ENCODE data around the gene KLHDC10.
A peak's percentile ranks its signal among the peaks of the same experiment; 100 is the strongest.
"Not testable (repeated sequence)": the region's sequence is repeated elsewhere in the genome, so short reads cannot be mapped to it uniquely, and the experiment has no call there.

KLHDC10 gene

DNA sequence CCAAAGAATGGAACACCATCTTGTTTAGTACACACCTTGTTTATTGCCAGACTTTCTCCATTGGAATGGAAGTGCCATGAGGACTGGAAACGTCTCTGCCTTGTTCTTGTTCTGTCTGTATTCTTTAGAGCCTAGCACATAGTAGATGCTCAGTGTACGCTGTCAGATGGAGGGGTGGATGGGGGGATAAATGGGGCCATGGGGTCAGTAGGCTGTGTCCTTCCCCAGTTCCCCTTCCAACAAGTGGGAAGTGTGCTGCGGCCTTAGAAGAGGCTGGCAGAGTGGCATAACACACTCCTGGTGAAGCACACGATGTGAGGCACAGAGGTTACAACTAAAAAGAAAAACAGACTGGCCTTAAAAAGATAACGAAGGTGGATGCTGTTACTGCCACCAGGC, 73.0 kb downstream of the KLHDC10 start:
- no peak for DNase-seq

DNA sequence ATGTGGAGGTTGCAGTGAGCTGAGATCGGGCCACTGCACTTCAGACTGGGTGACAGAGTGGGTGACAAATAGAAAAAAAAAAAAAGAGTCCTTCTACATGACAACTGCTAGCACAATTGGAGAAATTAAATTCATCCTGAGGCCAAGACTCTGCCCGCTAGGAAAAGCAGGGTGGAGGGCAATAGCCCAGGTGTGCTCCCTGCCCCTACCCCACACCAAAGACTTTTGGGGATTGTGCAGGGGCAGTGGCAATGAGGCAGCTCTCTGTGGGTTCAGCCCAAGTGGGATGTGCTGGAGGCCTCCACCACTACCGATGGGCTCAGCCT, 73.6 kb downstream of the KLHDC10 start:
- no peak for DNase-seq

DNA sequence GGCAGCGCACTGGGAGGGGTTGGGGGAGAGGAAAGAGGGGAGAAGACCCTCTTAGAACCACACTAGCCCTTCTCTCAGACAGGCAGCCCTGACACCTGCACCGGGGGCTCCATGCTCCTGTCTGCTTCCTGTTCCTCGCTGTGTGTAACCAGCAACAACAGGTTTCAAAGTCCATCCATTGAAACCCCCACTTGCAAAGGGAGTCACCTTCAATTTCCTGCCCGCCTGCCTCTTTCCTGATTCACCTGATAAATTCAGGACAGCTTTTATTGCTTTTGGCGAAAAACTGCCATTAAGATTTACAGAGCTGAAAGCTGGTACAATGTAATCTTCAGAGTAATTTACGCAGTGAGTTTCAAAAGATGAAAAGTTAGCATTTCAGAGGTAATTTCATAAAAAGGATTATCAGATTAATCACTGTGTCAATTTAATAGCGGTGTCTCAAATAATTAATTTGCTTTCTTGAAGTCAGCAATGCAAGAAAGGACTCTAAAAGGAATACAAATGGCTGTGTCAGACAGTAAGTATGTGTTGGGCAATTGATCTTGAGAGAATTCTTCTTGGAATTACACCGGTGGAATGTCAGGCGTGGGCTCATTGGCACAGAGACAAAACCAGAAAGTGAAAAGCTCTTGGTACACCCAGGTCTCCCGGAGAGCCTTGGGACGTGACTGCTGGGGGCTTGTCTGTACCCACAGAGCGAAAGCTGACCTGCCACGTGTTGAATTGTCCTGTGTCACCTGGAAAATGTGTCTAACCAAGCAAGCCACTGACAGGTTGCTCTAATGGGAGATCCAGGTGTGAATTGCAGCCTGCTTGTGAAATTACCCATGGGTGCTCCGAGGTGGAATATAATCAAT, 74.2 kb downstream of the KLHDC10 start:
- no peak for DNase-seq

GRCh38 chr7:130145424-130146100, 75.2 kb downstream of the KLHDC10 start:
- no peak for DNase-seq

DNA sequence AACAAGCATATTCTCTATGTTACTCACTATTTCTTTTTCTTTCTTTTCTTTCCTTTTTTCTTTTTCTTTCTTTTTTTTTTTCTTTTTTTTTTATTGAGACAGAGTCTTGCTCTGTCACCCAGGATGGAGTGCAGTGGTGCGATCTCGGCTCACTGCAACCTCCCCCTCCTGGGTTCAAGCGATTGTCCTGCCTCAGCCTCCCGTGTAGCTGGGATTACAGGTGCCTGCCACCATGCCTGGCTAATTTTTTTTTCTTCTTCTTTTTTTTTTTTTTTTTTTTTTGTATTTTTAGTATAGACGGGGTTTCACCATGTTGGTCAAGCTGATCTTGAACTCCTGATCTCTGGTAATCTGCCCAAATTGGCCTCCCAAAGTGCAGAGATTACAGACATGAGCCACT, 75.8 kb downstream of the KLHDC10 start:
- DNase-seq, result not testable (repeated sequence)

- DNase-seq, result no peak
Measured at GRCh38 chr7:130146693-130147405, 76.5 kb downstream of the KLHDC10 start.

DNA sequence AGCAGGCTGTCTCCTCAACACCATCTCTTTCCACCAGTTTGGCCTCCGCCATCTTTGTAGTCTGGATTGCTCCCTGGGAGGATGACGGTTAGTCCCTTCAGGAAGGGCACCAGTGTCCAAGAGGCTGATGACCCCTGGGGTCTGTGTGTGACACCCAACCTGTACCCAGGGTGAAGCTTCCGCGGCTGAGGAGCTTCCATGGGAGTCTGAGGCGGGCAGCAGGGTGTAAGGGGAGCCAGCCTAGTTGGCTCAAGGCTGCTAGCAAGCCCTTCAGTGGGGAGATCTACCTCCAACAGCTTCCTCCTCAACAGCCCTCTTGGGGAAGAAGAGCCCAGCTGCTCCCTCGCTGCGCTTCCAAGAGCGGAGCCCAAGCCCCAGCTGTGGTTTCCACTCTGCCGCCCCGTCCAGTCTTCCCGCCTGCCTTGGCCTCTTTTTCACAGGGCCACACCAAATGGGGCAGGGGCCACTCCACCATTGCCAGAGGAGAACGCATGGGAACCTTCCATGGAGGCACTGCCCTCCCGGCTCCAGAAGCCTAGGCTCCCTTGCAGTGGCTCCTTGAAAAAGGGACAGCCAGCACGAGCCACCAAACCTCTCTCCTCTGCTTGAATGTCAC, 77.5 kb downstream of the KLHDC10 start:
- no peak for DNase-seq

DNA sequence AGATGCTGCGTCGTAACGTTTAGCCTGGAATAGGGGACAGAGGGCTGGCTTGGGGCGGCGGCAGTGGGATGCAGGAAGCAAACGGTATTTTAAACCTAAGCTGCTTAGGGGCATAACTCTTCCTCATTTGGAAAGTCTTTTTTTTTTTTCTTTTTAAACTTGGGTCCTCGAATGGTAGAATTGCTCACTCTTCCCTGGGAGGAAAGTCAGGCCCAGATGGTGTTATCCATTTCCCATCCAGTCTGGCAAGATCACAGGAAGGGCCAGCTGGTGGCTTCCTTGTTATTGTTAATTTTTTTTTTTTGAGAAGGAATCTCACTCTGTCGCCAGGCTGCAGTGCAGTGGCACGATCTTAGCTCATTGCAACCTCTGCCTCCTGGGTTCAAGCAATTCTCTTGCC, 78.2 kb downstream of the KLHDC10 start:
- DNase-seq, result no peak

GRCh38 chr7:130149281-130150139, 79.2 kb downstream of the KLHDC10 start:
- no peak for DNase-seq

DNA sequence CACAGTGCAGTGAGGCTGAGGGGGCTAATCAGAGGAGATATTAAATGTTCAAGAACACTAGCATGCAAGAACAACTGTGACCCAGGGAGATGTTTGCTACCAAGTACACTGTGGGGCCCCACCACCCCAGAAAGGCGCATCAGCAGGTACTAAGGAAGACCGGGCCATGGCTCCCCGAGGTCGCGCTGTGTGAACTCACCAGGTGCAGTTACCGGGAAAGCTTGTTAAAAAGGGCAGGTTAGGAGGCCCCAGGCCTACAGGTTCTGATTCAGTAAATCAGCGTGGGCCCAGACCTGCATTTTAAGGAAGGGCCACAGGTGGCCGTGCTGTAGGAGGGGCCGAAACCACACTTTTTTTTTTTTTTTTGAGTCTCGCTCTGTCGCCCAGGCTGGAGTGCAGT, 80.3 kb downstream of the KLHDC10 start:
- DNase-seq, result no peak

DNA sequence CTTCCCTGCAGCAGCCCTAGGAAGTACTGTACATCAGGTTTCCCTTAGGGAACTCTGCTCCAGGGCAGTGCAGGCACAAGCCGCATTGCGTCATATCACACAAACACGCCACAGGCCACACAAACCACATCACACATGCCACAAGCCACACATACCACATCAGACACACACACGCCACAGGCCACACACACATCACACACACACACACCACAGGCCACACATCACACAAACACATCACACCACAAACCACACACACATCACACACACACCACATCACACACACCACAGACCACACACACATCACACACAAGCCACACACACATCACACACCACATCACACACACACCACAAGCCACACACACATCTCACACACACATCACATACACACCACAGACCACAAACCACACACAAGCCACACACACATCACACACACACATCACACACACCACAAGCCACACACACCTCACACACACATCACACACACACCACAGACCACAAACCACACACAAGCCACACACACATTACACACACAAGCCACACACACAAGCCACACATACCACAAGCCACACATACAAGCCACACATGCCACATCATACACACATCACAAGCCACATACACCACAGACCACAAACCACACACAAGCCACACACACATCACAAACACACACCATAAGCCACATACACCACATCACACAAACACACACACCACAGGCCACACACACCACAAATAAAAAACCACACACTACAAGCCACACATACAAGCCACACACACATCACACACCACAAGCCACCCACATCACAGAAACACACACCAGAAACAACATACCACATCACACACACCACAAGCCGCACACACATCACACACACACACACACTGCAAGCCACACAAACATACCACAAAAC, 81.5 kb downstream of the KLHDC10 start:
- DNase-seq, result peak; percentile 44

DNA sequence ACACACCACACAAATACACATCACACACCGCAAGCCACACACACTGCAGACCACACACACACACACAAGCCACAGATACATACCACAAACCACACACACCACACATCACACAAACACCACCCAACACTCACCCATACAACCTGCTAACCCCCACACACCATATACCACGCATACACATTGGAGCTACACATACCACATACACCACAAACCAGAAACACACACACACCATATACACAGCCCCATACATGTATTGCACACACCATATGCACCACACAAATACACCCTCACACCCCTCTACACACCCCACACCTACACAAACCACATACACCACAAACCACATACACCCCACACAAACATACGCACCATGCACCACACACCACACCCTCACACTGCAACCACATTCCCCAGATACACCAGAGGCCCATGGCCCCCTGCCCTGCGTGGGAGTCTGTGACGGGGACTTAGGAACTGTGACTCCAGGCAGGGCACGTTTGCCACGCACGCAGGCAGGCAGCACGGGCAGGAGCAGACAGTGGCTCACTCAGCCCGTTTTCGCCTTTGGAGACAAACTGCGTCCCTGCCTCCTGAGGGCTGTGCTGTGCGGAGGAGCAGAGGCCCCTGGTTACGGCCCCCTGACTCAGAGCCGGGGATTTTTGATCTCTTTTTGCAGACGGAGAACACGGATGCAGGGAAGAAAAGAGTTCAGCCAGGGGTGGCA, 82.3 kb downstream of the KLHDC10 start:
- peak; percentile 29 for DNase-seq

- DNase-seq, result no peak
Measured at GRCh38 chr7:130153211-130153908, 83.0 kb downstream of the KLHDC10 start.

GRCh38 chr7:130154131-130154500, 83.8 kb downstream of the KLHDC10 start:
- no peak for DNase-seq

DNA sequence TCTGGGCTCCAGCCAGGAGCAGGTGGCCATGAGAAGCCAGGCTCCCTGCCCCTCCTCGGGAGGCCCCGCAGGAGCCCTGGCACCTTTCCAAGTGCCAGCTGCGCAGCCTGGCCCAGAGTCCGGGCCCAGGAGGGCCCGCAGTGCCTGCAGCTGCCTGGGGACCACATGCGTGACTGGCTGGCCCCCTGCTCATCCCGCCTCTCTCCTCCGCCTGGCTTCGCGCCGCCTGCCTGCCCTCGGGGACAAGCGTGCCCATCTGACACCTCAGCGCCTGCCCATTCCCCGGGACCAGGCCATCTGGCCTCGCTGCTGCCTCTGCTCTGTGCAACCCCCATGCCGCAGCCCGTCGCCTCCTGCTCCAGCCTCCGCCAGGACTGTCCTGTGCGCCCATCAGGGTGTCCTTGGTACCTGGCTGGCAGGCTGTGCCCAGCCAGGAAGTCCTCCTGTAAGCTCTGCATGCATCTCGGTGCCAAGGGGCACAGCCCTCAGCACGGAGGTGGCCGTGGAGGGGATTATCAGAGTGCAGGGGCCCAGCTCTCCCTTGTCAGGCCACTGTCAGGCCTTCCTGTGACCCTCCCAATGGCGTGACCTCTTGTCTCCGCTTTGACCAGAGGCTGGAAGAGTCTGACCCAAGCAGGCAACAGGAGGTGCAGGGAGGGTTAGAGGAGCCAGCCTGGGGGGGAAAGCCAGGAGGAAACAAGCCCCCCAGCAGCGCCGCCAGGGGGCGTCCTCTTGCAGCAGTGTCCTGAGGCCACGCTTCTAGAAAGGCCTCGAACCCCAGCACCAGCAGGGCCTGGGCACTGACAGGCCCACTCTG, 84.4 kb downstream of the KLHDC10 start:
- no peak for DNase-seq

GRCh38 chr7:130156140-130156539, 85.8 kb downstream of the KLHDC10 start:
- no peak for DNase-seq

- no peak for DNase-seq
Measured at GRCh38 chr7:130157700-130158099, 87.4 kb downstream of the KLHDC10 start.

- no peak for DNase-seq
Measured at GRCh38 chr7:130160023-130160422, 89.7 kb downstream of the KLHDC10 start.

DNA sequence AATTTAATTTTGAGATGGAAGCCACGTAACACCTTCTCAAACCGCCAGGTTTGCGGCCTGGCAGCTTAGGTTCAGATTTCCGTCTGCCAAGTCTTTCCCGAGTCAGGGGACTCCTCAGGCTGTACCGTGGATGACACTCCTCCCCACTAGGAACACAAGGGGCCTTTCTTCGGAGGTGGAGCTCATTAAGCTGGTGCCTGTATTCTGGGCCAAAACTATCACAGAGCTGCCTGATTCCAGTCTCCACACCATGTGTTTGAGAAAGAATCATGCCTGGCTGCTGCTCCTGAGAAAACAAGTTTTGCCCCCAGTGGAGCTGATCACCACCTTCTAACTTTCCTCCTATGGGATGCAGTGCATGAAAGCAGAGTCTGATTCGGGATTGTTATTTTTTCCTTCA, 90.1 kb downstream of the KLHDC10 start:
- no peak for DNase-seq

Data from activated naive CD4-positive, alpha-beta T cell treated with Interleukin-2 at 50 U/mL for 16 hours (primary cell).